NCI-H1092 (cell line): ENCODE results near the gene SMPD2.
"Not testable (repeated sequence)": the region's sequence is repeated elsewhere in the genome, so short reads cannot be mapped to it uniquely, and the experiment has no call there.

Experiments used
- DNase-seq: peaks from one replicate; lab custom pipeline; 2025; lab: John Stamatoyannopoulos, UW

The SMPD2 gene

GRCh38 chr6:109461205-109461604, 20.7 kb downstream of the SMPD2 start:
- DNase-seq = not testable (repeated sequence)

GRCh38 chr6:109461733-109462526, 21.4 kb downstream of the SMPD2 start:
- DNase-seq = no peak

DNA sequence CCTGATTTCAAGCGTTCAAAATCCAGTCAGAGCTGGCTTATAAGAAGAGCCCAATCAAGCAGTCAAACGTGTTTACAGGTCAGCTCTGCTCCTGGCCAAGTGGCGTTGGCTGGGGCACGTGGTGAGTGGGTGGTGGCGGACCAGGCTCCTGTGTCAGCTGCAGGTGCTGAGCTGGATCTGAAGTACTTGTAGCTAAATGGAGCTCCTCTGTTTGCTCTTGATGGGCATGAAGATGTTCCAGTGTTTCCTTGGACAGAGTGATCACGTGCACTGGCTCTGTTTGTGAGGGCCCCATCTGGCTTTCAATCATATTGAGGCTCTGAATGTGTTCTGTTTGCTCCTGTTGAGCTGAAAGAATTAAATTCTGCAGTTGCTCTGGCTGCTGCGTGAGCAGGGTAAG, 25.2 kb downstream of the SMPD2 start:
- DNase-seq = peak; percentile 69

GRCh38 chr6:109466212-109466923, 25.8 kb downstream of the SMPD2 start:
- no peak for DNase-seq

- DNase-seq = no peak
Measured at GRCh38 chr6:109467696-109468095, 27.2 kb downstream of the SMPD2 start.

- no peak for DNase-seq
Measured at GRCh38 chr6:109469591-109470189, 29.2 kb downstream of the SMPD2 start.

DNA sequence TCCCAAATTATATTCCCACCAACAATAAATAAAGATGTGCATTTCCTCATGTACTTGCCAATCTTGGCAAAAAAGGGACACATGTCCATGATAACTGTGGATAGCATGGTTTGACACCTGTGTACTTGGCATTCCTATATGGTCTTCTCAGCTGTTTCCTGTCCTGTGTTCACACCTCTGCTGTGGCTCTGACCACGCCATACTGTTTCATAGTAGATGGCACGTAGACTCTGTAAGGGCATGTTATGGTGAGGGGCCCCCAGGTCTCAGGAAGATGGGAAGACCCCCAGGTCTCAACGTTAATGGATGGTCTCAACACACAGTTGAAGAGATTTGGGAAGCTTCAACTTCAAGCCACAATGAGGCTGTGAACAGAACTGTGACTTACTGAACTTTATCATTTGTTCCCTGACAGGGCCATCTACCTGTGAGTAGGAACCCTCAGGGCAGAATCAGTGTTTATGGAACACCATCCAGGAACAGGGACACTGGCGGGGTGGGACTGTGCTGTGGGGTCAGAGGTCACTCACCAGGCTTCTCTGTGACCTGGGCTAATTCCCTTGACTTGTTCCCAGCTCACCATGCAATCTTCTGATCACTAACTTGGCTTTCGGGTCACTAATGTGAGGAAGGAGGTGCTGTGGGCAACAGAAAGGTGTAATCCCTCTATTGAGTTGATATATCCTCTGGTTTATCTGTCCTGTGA, 30.7 kb downstream of the SMPD2 start:
- no peak for DNase-seq

DNA sequence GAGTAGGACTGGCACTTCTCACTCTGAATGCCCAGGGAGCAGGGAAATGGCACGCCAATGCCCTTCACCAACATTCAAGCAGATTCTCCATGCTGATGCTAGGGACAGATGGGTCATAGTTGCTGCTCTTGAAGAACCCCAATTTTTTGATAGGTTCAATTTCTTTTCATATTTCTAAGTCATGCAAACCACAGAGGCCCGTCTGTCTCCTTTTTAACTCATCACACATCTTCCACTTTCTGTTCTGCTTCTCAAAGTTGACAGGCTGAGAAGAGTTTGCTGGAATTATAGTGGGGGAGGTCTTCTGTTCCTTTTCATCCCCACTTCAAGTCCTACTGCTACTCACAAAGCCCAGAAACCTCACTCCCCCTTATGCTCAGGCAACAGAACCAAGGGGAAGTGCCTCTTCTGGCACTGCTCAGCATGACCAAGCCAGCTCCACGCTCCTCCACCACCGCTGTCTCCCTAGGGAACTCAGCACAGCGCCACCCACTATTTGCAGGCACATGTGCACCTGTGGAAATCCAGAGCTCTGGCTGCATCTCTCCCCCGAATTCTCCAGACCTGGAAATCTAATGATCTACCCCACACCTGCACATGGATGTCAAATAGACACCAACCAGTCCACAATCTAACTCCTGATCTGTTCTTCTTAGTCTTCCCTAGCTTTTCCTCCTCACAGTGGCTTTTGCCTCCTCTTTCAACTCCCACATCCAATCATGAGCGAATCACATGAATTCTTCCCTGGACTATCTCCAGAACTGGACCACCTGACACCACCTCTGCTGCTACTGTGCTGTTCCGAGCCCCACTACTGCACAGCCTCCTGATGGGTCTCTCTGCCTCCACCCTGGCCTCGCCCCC, 31.8 kb downstream of the SMPD2 start:
- DNase-seq = no peak

GRCh38 chr6:109473120-109473519, 32.6 kb downstream of the SMPD2 start:
- no peak for DNase-seq

- no peak for DNase-seq
Measured at GRCh38 chr6:109474995-109475394, 34.5 kb downstream of the SMPD2 start.

DNA sequence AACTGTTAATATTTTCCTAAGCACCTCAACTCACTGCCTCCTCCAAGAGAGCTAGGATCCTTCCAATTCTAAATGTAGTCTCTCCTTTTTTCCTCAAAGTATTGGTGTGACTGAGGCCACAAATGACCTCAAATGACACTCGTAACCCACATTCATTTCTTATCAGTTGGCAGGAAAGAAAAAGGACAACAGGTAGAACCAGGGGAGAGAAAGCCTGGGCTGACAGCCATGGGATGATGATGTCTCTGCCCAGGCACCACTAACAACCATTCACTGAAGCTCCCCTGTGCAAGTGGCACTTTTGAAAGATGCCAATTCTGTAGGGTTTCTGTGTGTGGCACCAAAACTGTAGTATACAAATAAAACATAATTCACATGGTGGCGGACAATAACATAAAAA, 35.1 kb downstream of the SMPD2 start:
- no peak for DNase-seq

DNA sequence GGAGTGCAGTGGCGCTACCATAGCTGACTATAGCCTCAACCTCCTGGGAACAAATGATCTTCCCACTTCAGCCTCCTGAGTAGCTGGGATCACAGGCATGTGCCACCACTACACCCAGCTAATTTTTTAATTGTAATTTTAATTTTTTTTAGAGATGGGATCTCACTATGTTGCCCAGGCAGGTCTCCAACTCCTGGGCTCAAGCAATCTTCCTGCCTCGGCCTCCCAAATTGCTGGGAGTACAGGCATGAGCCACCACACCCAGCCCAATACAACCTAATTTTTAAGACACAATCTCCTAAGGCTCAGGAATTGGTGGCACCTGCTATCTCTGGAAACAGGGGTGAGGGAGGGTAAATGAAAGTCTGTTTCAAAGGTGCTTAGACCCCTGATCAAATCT, 36.7 kb downstream of the SMPD2 start:
- no peak for DNase-seq

GRCh38 chr6:109477725-109478124, 37.2 kb downstream of the SMPD2 start:
- DNase-seq = no peak

DNA sequence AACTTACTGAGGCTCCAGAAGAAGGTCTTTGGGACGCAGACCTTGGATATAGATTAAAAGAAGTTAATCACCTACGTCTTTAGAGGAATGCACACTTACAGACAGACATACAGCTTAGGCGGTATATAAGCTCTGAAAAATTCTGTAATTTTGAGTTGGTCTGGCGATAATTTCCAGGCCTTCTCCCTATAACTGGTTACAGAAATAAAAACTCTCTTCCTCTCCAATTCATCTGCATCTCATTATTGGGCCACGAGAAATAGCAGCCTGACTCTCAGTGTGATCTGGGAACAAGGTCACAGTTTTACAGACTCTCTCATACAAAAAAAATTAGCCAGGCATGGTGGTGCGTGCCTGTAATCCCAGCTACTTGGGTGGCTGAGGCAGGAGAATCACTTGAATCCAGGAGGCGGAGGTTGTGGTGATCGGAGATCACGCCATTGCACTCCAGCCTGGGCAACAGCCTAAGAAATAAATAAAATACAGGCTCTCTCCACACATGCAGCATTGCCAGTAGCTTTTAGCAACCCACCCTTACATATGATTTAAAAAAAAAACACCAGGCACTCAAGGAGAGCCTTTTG, 37.8 kb downstream of the SMPD2 start:
- no peak for DNase-seq

DNA sequence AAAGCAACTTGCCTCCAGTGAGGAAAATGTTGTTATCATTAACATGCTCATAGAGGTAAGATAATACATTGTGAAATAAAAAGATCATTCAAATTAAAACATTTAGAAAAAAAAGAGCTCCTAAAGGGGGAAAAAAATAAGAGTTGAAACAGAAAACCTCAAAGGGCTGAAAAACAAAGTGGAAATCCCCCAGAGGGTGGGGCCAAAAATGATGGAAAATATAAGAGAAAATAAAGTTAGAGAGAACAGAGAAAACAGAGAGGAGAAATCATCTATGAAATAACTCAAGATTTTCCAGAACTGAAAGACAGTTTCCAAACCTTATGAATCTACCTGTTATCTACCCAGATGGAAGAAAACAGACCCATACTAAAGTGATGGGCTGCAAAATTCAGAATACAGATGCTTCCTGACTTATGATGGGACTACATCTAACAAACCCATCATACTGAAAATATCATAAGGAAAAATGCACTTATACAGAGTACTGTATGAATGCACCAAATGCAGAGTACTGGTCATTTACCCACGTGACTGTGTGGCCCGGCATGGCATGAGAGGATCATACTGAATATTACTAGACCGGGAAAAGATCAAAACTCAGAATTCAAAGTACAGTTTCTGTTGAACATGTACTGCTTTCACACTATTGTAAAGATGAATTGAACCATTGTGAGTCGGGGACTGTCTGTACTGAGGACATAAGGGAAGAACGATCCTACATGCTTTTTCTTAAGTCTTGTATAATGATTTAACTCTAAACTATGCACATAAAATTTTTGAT, 38.5 kb downstream of the SMPD2 start:
- DNase-seq = no peak

DNA sequence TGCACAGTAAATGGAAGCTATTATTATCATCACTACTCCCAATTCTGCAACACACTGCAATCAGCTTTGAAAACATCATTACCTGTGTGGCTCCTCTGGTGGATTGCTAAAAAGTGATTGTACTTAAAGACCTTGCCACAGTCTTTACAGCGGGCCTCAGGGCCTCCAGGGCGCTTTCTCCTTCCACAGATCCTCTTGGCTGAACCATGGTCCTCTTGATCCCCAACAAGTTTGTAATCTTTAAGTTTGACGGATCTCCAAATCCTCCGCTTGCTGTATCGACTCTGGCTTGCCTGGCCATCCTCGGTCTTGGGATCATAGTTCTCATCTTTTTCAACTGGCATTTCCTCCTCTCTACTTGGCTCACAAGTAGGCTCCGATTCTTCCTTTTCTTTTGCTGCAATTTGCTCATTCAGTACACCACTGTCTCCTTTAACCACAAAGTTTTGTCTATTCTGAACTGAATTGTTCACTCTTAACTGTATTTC, 40.5 kb downstream of the SMPD2 start:
- DNase-seq = no peak

- DNase-seq = peak; percentile 70
Measured at GRCh38 chr6:109482905-109483734, 42.6 kb downstream of the SMPD2 start, which contains the start of gene ZBTB24. TSS of gene ZBTB24 (minus strand) at chr6:109483219. CDS start at chr6:109482026, 1,193 bp downstream.

GRCh38 chr6:109483735-109484057, 43.2 kb downstream of the SMPD2 start:
- no peak for DNase-seq

GRCh38 chr6:109484122-109484521, 43.6 kb downstream of the SMPD2 start:
- no peak for DNase-seq
